Dendritic cell treated with granulocyte-macrophage colony-stimulating factor and Interleukin-4, amounts not matched to agents 40 ng/mL and 50 ng/mL, for 4 days (primary cell): Measurements from ENCODE around the gene TMEM267.
"Not testable (repeated sequence)": the region's sequence is repeated elsewhere in the genome, so short reads cannot be mapped to it uniquely, and the experiment has no call there.

Source experiments
- H3K27ac Mint-ChIP-seq: one replicate; pipeline ENCODE4 v1.8.0; 2022; ENCODE audit warnings: mild to moderate bottlenecking, mixed read lengths
- H3K27me3 Mint-ChIP-seq: one replicate; pipeline ENCODE4 v1.8.0; 2022; ENCODE audit warnings: mild to moderate bottlenecking, mixed read lengths
- H3K36me3 Mint-ChIP-seq: one replicate; pipeline ENCODE4 v1.8.0; 2022; ENCODE audit warnings: low read depth, mixed read lengths
- H3K4me1 Mint-ChIP-seq: one replicate; pipeline ENCODE4 v1.8.0; 2022; ENCODE audit warnings: low read depth, mixed read lengths
- H3K4me3 Mint-ChIP-seq: one replicate; pipeline ENCODE4 v1.8.0; 2022; ENCODE audit warnings: mild to moderate bottlenecking, moderate library complexity, mixed read lengths
- H3K9me3 Mint-ChIP-seq: one replicate; pipeline ENCODE4 v1.8.0; 2022; ENCODE audit warnings: mixed read lengths
- intact Hi-C: fragments of 100-400 bp; cut with micrococcal nuclease; formaldehyde crosslinking; loops from one replicate; pipeline ENCODE4 v1.15.0; 2022

Gene TMEM267

GRCh38 chr5:43429016-43429415 lies 54.6 kb downstream of the TMEM267 start:
- intact Hi-C loops: no loop called here
- no peaks in the 10 kb centered on the region for H3K27me3 Mint-ChIP-seq
- no peaks in the 10 kb centered on the region for H3K36me3 Mint-ChIP-seq
- H3K27ac Mint-ChIP-seq: no peak overlapping the region
- H3K9me3 Mint-ChIP-seq: no peaks in the 10 kb centered on the region
- peaks cover 5% of the 10 kb centered on the region for H3K4me1 Mint-ChIP-seq
- no peak overlapping the region for H3K4me3 Mint-ChIP-seq

- H3K4me1 Mint-ChIP-seq: peaks cover under 1% of the 10 kb centered on the region
- intact Hi-C loops: no loop called here
- no peaks in the 10 kb centered on the region for H3K9me3 Mint-ChIP-seq
- no peak overlapping the region for H3K27ac Mint-ChIP-seq
- H3K27me3 Mint-ChIP-seq: no peaks in the 10 kb centered on the region
- H3K36me3 Mint-ChIP-seq: no peaks in the 10 kb centered on the region
- no peak overlapping the region for H3K4me3 Mint-ChIP-seq
These were observed 56.4 kb downstream of the TMEM267 start for GRCh38 chr5:43427306-43427705.

DNA sequence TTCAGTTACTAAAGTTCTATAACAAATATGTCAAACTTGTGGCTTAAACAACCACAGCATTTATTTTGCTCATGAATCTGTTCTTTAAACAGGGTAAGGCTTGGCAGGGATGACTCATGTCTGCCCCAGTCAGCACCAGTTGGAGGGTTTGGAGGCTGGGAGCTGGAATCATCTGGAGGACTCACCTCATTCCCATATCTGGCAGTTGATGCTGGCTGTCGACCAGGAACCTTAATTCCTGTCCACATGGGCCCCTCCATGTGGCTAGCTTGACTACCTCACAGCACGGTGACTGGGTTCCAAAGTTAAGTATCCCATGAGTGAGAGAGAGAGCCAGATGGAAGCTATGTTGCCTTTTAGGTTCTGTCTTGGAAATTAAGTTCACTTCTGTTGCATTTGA lies 57.7 kb downstream of the TMEM267 start:
- Mint-ChIP-seq H3K36me3 (no peaks in the 10 kb centered on the region), H3K27me3 (no peaks in the 10 kb centered on the region), H3K4me3 (no peak overlapping the region), H3K9me3 (no peaks in the 10 kb centered on the region), H3K27ac (no peak overlapping the region), H3K4me1 (no peaks in the 10 kb centered on the region)
- intact Hi-C loops: no loop called here

DNA sequence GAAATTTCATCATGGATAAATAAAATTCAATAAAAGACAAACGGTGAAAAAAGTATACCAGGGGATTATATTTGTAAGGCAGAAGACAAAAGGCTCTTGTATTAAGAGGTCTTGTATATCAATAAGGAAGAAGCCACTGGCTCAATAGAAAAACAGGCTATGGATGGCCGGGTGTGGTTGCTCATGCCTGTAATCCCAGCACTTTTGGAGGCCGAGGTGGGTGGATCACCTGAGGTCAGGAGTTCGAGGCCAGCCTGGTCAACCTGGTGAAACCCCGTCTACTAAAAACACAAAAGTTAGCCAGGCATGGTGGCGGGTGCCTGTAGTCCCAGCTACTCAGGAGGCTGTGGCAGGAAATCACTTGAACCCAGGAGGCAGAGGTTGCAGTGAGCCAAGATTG lies 60.6 kb downstream of the TMEM267 start:
- not testable (repeated sequence) for H3K27me3 Mint-ChIP-seq, H3K4me3 Mint-ChIP-seq

GRCh38 chr5:43422143-43422542 lies 61.5 kb downstream of the TMEM267 start:
- no peaks in the 10 kb centered on the region for H3K4me1 Mint-ChIP-seq
- intact Hi-C loops: no loop called here

More for the DNA sequence above, 60.6 kb downstream of the TMEM267 start:
- H3K36me3 Mint-ChIP-seq, H3K27ac Mint-ChIP-seq, H3K9me3 Mint-ChIP-seq, H3K4me1 Mint-ChIP-seq, intact Hi-C loops: not testable (repeated sequence)

DNA sequence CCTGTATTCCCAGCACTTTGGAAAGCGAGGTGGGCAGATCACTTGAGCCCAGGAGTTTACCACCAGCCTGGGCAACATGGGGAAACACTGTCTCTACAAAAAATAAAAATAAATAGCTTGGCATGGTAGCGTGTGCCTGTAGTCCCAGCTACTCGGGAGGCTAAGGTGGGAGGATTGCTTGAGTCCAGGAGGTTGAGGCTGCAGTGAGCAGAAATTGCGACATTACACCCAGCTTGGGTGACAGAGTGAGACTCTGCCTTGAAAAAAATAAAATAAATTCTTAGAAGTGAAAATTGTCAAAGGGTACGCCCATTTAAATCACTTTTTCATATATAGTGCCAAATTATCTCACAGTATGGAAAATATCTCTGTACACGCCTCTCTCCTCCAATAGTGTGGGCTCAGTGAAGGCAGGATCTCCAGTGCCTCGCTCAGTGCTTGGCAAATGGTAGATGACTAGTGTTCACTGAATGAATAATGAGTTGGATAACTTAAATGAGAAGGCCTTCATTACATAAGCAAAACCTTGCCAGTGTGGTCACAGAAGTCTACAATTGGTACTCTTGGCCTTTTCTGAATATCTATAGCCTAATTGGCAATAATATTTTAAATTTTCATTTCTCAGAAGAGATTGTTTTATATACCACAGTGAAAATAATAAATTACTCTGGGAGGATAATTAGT lies 62.1 kb downstream of the TMEM267 start:
- H3K9me3 Mint-ChIP-seq: no peaks in the 10 kb centered on the region
- intact Hi-C loops: no loop called here
- no peaks in the 10 kb centered on the region for H3K36me3 Mint-ChIP-seq
- H3K27me3 Mint-ChIP-seq: no peaks in the 10 kb centered on the region
- no peaks in the 10 kb centered on the region for H3K4me1 Mint-ChIP-seq
- no peak overlapping the region for H3K27ac Mint-ChIP-seq
- H3K4me3 Mint-ChIP-seq: no peak overlapping the region

More at GRCh38 chr5:43422143-43422542, 61.5 kb downstream of the TMEM267 start:
- H3K9me3 Mint-ChIP-seq: no peaks in the 10 kb centered on the region
- H3K27ac Mint-ChIP-seq: no peak overlapping the region
- no peak overlapping the region for H3K4me3 Mint-ChIP-seq
- H3K27me3 Mint-ChIP-seq: no peaks in the 10 kb centered on the region
- no peaks in the 10 kb centered on the region for H3K36me3 Mint-ChIP-seq

GRCh38 chr5:43420241-43420640 lies 63.4 kb downstream of the TMEM267 start:
- no peaks in the 10 kb centered on the region for H3K4me1 Mint-ChIP-seq
- no peaks in the 10 kb centered on the region for H3K36me3 Mint-ChIP-seq
- H3K27me3 Mint-ChIP-seq: no peaks in the 10 kb centered on the region
- no peak overlapping the region for H3K4me3 Mint-ChIP-seq
- intact Hi-C loops: no loop called here
- H3K9me3 Mint-ChIP-seq: no peaks in the 10 kb centered on the region
- no peak overlapping the region for H3K27ac Mint-ChIP-seq

DNA sequence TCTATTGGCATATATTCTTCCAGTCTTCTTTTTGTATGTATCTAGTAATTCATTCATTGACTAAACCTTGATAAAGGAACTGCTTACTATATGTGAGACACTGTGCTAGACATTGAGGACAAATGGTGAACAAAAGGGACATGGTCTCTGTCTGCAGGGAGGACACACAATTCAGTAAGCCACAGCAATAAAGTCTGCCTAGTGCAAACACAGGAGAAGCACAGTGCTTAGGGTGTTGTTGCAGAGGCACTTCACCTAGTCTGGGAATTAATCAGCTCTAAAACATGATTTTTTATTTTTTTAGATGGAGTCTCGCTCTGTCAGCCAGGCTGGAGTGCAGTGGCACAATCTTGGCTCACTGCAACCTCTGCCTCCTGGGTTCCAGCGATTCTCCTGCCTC lies 65.1 kb downstream of the TMEM267 start:
- Mint-ChIP-seq H3K4me1 (no peaks in the 10 kb centered on the region), H3K4me3 (no peak overlapping the region), H3K36me3 (no peaks in the 10 kb centered on the region), H3K9me3 (no peaks in the 10 kb centered on the region), H3K27ac (no peak overlapping the region), H3K27me3 (no peaks in the 10 kb centered on the region)
- intact Hi-C loops: no loop called here

DNA sequence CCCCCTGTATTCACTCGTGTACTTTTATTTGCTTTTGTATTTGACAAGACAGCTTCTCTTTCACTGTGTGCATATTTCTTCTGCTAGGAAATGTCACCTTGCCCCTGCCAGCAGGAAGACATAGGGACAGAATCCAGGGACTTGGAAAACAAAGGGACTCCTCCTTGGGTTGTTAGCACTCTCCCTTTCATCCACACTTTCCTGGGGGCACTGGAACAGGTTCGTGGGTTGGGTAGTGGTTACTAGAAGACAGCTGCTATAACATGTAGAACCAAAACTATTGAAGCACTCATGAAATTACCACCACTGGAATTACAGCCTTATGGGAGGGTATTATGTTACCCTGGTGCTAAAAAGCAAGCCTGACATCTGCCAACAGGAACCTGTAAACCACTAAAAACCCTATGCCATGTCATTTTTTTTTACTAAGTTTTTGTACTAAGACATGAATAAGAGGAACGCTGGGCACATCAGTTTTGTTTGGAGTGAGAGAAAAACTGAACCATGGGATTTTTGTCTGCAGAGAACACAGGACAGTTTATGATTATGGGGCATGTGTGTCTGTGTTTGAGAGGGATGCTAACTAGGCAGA lies 66.8 kb downstream of the TMEM267 start:
- intact Hi-C loops: no loop called here
- H3K36me3 Mint-ChIP-seq: no peaks in the 10 kb centered on the region
- no peaks in the 10 kb centered on the region for H3K9me3 Mint-ChIP-seq
- no peak overlapping the region for H3K27ac Mint-ChIP-seq
- H3K4me3 Mint-ChIP-seq: no peak overlapping the region
- no peaks in the 10 kb centered on the region for H3K4me1 Mint-ChIP-seq
- H3K27me3 Mint-ChIP-seq: no peaks in the 10 kb centered on the region

- Mint-ChIP-seq H3K27me3 (no peaks in the 10 kb centered on the region), H3K36me3 (no peaks in the 10 kb centered on the region), H3K9me3 (no peaks in the 10 kb centered on the region), H3K27ac (no peak overlapping the region), H3K4me3 (no peak overlapping the region), H3K4me1 (no peaks in the 10 kb centered on the region)
- intact Hi-C loops: no loop called here
These were observed 67.5 kb downstream of the TMEM267 start for GRCh38 chr5:43415935-43416802.

- Mint-ChIP-seq H3K4me1 (no peaks in the 10 kb centered on the region), H3K9me3 (no peaks in the 10 kb centered on the region), H3K27ac (no peak overlapping the region), H3K27me3 (no peaks in the 10 kb centered on the region), H3K36me3 (no peaks in the 10 kb centered on the region), H3K4me3 (no peak overlapping the region)
- intact Hi-C loops: no loop called here
These were observed 69.7 kb downstream of the TMEM267 start for GRCh38 chr5:43413966-43414365.

DNA sequence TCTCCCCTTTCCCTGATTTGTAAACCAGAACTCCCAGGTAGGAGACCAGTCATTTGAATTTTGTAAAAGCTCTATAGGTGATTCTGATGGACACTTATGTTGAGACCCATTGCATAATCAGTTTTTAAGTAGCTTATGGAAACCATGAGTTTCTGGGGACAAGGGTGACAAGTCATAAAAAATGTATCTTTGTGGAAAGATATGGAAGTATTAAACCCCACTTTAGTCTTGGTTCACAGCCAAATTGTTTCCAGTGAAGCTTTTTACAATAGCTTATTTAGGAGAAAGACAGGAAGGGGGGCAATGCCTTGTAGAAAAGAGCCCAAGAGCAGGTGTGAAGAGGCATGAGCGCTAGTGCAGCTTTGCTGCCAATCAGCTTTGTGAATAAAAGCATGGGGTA lies 71.0 kb downstream of the TMEM267 start:
- no peaks in the 10 kb centered on the region for H3K9me3 Mint-ChIP-seq
- H3K27me3 Mint-ChIP-seq: no peaks in the 10 kb centered on the region
- no peak overlapping the region for H3K27ac Mint-ChIP-seq
- no peaks in the 10 kb centered on the region for H3K4me1 Mint-ChIP-seq
- intact Hi-C loops: no loop called here
- H3K4me3 Mint-ChIP-seq: no peak overlapping the region
- no peaks in the 10 kb centered on the region for H3K36me3 Mint-ChIP-seq

DNA sequence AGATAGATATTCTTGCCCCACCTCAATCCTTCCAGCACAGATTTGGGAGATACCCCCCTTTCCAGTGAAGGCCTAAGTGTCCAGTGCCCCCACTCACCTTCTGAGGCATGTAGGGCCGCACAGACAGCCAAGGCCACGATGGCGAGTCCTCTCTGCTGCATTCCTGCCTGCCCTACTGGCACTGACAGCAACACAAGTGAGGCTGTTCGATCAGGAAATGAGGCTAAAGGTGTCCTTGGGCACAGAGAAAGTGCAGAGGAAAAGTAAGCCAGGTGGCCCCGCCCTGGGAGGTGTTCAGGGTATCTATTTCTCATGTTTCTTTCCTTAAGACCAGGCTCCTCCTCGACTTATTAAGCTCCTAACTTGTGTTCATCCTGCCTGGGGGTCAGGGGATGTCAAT lies 71.5 kb downstream of the TMEM267 start, which contains the start of gene CCL28:
Gene CCL28 (minus strand): TSS at position 236 of the 400 bp plus-strand sequence. CDS start 75 bp downstream, at position 161.
- intact Hi-C loops: no loop called here
- H3K27me3 Mint-ChIP-seq: no peaks in the 10 kb centered on the region
- no peaks in the 10 kb centered on the region for H3K4me1 Mint-ChIP-seq
- H3K36me3 Mint-ChIP-seq: no peaks in the 10 kb centered on the region
- no peaks in the 10 kb centered on the region for H3K9me3 Mint-ChIP-seq
- no peak within 1 kb of the TSS for H3K27ac Mint-ChIP-seq
- no peak within 1 kb of the TSS for H3K4me3 Mint-ChIP-seq

- no peaks in the 10 kb centered on the region for H3K9me3 Mint-ChIP-seq
- no peaks in the 10 kb centered on the region for H3K27me3 Mint-ChIP-seq
- H3K4me3 Mint-ChIP-seq: no peak overlapping the region
- H3K4me1 Mint-ChIP-seq: no peaks in the 10 kb centered on the region
- intact Hi-C loops: no loop called here
- H3K27ac Mint-ChIP-seq: no peak overlapping the region
- no peaks in the 10 kb centered on the region for H3K36me3 Mint-ChIP-seq
These were observed 72.2 kb downstream of the TMEM267 start for GRCh38 chr5:43411495-43411894.
